ENCODE measurements around the gene TMEM176A.
"Not testable (repeated sequence)": the region's sequence is repeated elsewhere in the genome, so short reads cannot be mapped to it uniquely, and the experiment has no call there.

Gene TMEM176A

GRCh38 chr7:150806863-150807262 is 6.3 kb downstream of the TMEM176A start:
- Histone ChIP-seq H3K4me3 (no peak overlapping the region), H3K27ac (no peak overlapping the region)

DNA sequence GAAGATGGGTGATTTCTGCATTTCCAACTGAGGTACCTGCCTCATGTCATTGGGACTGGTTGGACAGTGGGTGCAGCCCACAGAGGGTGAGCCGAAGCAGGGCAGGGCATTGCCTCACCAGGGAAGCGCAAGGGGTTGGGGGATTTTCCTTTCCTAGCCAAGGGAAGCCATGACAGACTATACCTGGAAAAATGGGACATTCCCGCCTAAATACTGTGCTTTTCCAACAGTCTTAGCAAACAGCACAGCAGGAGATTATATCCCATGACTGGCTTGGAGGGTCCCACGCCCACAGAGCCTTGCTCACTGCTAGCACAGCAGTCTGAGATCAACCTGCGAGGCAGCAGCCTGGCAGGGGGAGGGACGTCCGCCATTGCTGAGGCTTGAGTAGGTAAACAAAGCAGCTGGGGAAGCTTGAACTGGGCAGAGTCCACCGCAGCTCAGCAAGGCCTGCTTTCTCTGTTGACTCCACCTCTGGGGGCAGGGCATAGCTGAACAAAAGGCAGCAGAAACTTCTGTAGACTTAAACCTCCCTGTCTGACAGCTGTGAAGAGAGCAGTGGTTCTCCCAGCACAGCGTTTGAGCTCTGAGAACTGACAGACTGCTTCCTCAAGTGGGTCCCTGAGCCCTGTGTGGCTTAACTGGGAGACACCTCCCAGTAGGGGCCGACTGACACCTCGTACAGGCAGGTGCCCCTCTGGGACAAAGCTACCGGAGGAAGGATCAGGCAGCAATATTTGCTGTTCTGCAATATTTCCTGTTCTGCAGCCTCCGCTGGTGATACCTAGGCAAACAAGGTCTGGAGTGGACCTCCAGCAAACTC is 7.3 kb downstream of the TMEM176A start:
- H3K4me3 ChIP-seq, H3K27ac ChIP-seq: not testable (repeated sequence)

GRCh38 chr7:150814328-150815001 is 13.9 kb downstream of the TMEM176A start:
- H3K4me3 ChIP-seq, result no peak overlapping the region

GRCh38 chr7:150818971-150819370 is 18.4 kb downstream of the TMEM176A start:
- Histone ChIP-seq H3K4me3 (no peak overlapping the region), H3K27ac (no peak overlapping the region)

More at GRCh38 chr7:150814328-150815001, 13.9 kb downstream of the TMEM176A start:
- no peak overlapping the region for H3K27ac ChIP-seq

GRCh38 chr7:150820148-150820547 is 19.6 kb downstream of the TMEM176A start:
- Histone ChIP-seq H3K4me3 (no peak overlapping the region), H3K27ac (peak overlapping the region in 2 of 21 experiments; percentile 6 to 31)

- Histone ChIP-seq H3K4me3 (no peak overlapping the region), H3K27ac (peak overlapping the region in 1 of 21 experiments; percentile 31)
Measured at GRCh38 chr7:150820578-150821198, 20.1 kb downstream of the TMEM176A start.

DNA sequence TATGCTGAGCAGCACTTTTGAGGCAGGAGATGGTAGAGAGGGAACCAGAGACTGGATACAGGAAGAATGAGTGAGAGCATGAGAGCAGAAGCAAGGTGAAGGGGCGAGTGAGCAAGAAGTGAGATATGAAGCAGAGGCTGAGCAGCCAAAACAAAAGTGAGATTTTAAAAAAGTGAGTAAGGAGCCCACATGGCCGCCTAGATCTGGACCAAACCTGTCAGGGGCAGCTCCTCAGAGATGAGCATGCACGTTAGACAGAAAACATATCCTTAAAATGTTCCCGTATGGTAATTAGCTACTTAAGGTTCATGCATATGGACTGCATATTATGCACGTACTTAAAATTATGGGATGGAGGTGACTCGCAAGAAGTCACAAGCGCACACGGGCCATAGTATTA is 22.5 kb downstream of the TMEM176A start:
- Histone ChIP-seq H3K27ac (no peak overlapping the region), H3K4me3 (no peak overlapping the region)

DNA sequence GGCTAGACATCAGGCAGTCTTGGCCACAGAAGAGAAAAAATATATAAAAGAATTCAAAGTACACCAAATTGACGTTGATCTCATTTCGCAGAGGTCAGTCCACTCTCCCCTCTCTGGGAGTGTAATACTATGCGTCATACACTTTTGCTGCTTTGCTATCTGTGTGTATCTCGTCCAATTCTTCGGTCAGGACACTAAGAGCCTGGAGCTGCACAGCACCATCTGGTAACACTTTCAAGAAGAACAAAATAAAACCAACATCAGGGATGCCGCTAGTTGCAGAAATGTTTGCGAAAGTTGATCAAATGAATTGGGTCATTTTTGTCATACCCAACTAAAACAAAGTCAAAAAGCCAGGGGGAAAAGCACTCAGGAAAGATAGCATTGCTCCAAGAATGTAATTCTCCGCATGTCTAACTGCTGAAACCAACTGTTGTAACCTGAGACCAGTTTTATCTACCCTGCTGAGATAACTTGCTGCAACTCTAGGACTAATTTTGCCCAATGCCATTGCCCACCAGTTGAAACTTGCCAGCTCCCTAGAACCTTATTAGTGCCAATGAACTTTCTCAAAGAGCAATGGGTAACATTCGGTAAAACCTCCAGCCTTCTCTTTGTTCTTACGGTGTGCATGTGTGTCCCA is 23.0 kb downstream of the TMEM176A start:
- H3K27ac ChIP-seq, result no peak overlapping the region

GRCh38 chr7:150824379-150825177 is 24.0 kb downstream of the TMEM176A start:
- no peak overlapping the region for H3K27ac ChIP-seq

More for the DNA sequence above, 23.0 kb downstream of the TMEM176A start:
- H3K4me3 ChIP-seq, result no peak overlapping the region

GRCh38 chr7:150826061-150826849 is 25.7 kb downstream of the TMEM176A start:
- H3K27ac ChIP-seq, result no peak overlapping the region
- H3K4me3 ChIP-seq, result no peak overlapping the region

More at GRCh38 chr7:150824379-150825177, 24.0 kb downstream of the TMEM176A start:
- H3K4me3 ChIP-seq, result no peak overlapping the region

GRCh38 chr7:150828384-150828783 is 27.8 kb downstream of the TMEM176A start:
- Histone ChIP-seq H3K4me3 (no peak overlapping the region), H3K27ac (no peak overlapping the region)

DNA sequence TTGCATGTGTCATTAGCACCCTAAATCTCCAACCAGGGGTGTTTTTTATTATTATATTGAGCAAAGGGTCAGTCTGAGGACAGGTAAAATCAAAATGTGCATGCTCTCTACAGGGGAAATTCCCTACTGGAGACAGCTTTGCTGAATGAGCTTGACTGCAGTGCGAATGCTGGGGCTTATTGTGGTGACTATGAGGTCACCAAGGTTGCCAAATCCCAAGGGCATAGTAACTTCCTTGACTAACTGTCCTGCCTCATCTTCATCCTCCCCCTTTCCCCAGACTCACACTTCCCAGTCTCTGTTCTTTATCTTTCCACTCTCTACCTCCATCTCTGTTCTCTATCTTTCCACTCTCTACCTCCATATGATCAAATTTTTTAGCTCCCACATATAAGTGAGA is 28.9 kb downstream of the TMEM176A start:
- Histone ChIP-seq H3K4me3 (no peak overlapping the region), H3K27ac (no peak overlapping the region)

DNA sequence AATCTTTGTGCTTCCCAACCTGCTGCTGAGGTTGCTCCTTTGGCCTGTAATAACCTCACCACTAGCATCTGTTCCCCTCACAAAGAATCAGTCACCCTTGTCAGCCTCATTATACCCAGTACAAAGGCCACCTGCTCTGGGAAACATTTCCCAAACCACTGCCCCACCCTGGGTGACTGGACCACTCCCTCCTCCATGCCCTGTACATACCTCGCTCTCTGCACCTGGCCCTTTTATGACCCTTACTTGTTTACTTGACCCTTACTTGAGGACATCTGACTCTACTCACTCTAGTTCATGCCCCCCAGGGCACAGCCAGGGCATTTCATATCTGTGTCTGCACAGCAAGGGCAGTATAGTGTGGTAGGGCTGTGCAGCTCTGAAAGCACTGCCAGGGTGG is 30.4 kb downstream of the TMEM176A start:
- Histone ChIP-seq H3K4me3 (no peak overlapping the region), H3K27ac (no peak overlapping the region)

DNA sequence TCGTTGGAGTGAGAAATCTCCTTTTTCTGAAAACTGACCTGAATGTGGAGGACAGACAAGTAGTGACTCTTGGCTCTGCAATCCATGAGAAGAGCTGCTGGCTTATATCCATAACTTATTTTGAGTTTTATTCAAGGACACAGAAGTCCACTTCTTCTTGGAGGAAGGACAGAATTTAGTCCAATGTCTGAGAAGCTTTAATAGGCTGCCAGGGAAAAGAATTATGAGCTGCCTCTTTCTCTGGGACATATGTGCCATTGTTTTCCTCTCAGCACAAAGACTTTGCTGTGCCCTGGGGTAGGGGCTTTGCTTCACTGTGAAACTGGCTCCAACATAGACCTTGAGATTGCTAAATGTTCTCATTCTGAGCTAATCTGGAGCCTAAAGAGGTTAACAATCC is 31.3 kb downstream of the TMEM176A start:
- Histone ChIP-seq H3K27ac (no peak overlapping the region), H3K4me3 (no peak overlapping the region)

GRCh38 chr7:150835019-150835418 is 34.5 kb downstream of the TMEM176A start:
- Histone ChIP-seq H3K4me3 (no peak overlapping the region), H3K27ac (no peak overlapping the region)

- Histone ChIP-seq H3K4me3 (no peak overlapping the region), H3K27ac (no peak overlapping the region)
Measured at GRCh38 chr7:150835702-150836280, 35.2 kb downstream of the TMEM176A start.

- Histone ChIP-seq H3K4me3 (no peak overlapping the region), H3K27ac (no peak overlapping the region)
Measured at GRCh38 chr7:150838965-150839650, 38.5 kb downstream of the TMEM176A start.

- no peak overlapping the region for H3K4me3 ChIP-seq
- H3K27ac ChIP-seq, result no peak overlapping the region
Measured at GRCh38 chr7:150842018-150842417, 41.4 kb downstream of the TMEM176A start.

Data from skin epidermis (tissue), 12 donors.